Bronchial epithelial cell (primary cell): ENCODE measurements around the gene TBL1Y. TPM values are rescaled to one million over a fixed set of nuclear protein-coding genes. Genes with fewer than 3 reads are reported as not detected.
A peak's percentile ranks its signal among the peaks of the same experiment; 100 is the strongest.

Experiments used
- DNase-seq: peaks from one replicate; pipeline ENCODE4 v3.0.0-alpha.2; 2010; ENCODE audit warnings: low read depth
- FAIRE-seq: peaks from 2 replicates; lab custom pipeline; 2011; peaks lifted over from hg19 to GRCh38; lab: Jason Lieb, UNC
- H3K27me3 ChIP-seq: 2 replicates; pipeline ENCODE4 v1.5.1; 2011; ENCODE audit warnings: low read length; ENCODE audit not compliant: control insufficient read depth, insufficient read depth
- H3K36me3 ChIP-seq: 2 replicates; pipeline ENCODE4 v1.5.1; 2011; ENCODE audit warnings: low read length; ENCODE audit not compliant: control insufficient read depth, insufficient read depth
- H3K4me3 ChIP-seq: 2 replicates; pipeline ENCODE4 v1.5.1; 2011; ENCODE audit warnings: mild to moderate bottlenecking, low read depth, low read length, control low read depth
- total RNA-seq: library from RNA; depleted of rRNA; stranded (reverse); fragments of >200 nt; gene quantifications from 2 replicates; pipeline ENCODE4 v1.2.1, GENCODE V29; 2014
- TF ChIP-seq, protein P1 (sequence below): IDR thresholded peaks from 2 replicates; pipeline ENCODE4 v1.5.1; 2011; ENCODE audit warnings: mild to moderate bottlenecking, moderate library complexity, low read length, control low read depth, inconsistent platforms; ENCODE audit not compliant: insufficient read depth, severe bottlenecking

Gene TBL1Y
- total RNA-seq, 1 donor from 2014 or later = 2.9 TPM

GRCh38 chrY:7115871-7116270, 205.4 kb downstream of the TBL1Y start:
- H3K27me3 ChIP-seq = no peaks in the 10 kb centered on the region
- no peak for DNase-seq
- FAIRE-seq = no peak
- TF ChIP-seq, protein P1, sequence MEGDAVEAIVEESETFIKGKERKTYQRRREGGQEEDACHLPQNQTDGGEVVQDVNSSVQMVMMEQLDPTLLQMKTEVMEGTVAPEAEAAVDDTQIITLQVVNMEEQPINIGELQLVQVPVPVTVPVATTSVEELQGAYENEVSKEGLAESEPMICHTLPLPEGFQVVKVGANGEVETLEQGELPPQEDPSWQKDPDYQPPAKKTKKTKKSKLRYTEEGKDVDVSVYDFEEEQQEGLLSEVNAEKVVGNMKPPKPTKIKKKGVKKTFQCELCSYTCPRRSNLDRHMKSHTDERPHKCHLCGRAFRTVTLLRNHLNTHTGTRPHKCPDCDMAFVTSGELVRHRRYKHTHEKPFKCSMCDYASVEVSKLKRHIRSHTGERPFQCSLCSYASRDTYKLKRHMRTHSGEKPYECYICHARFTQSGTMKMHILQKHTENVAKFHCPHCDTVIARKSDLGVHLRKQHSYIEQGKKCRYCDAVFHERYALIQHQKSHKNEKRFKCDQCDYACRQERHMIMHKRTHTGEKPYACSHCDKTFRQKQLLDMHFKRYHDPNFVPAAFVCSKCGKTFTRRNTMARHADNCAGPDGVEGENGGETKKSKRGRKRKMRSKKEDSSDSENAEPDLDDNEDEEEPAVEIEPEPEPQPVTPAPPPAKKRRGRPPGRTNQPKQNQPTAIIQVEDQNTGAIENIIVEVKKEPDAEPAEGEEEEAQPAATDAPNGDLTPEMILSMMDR = no peak
- no peaks in the 10 kb centered on the region for H3K36me3 ChIP-seq
- H3K4me3 ChIP-seq = no peak overlapping the region

- Histone ChIP-seq H3K27me3 (no peaks in the 10 kb centered on the region), H3K4me3 (no peak overlapping the region), H3K36me3 (no peaks in the 10 kb centered on the region)
- peak; percentile 61 for DNase-seq
- no peak for FAIRE-seq
- TF ChIP-seq, protein P1 = no peak
Observed at GRCh38 chrY:7122202-7122601, 211.7 kb downstream of the TBL1Y start.

- TF ChIP-seq, protein P1 = no peak
- H3K27me3 ChIP-seq = no peaks in the 10 kb centered on the region
- H3K36me3 ChIP-seq = no peaks in the 10 kb centered on the region
- DNase-seq (no peak), FAIRE-seq (no peak)
- H3K4me3 ChIP-seq = no peak overlapping the region
Observed at GRCh38 chrY:7125136-7126056, 214.9 kb downstream of the TBL1Y start.

- FAIRE-seq (no peak), DNase-seq (no peak)
- TF ChIP-seq, protein P1 = no peak
Observed at GRCh38 chrY:7128211-7128610, 217.7 kb downstream of the TBL1Y start.

More at GRCh38 chrY:7128211-7128610, 217.7 kb downstream of the TBL1Y start:
- Histone ChIP-seq H3K4me3 (no peak overlapping the region), H3K36me3 (no peaks in the 10 kb centered on the region), H3K27me3 (no peaks in the 10 kb centered on the region)

Other genes with a start within 250 kb of the TBL1Y start
- gene AMELY, start 1.1 kb downstream of the TBL1Y start, total RNA-seq = not detected in 2 replicates